ENCODE measurements around the gene MTF2. TPM values are rescaled to one million over a fixed set of nuclear protein-coding genes. Genes with fewer than 3 reads are reported as not detected.
A peak's percentile ranks its signal among the peaks of the same experiment; 100 is the strongest.

The MTF2 gene
- total and polyA plus RNA-seq, 9 of the 15 experiments (the other 6 are each of a cell fraction or from before 2014, with no cell fraction given): 29.3 to 124 (median 57.7) TPM

- TF ChIP-seq ARID1B (IDR thresholded peaks at IDR 0.05) (peak; percentile 26), ZNF124 (CRISPR knock-in tag; IDR thresholded peaks at IDR 0.05) (no peak), NR2C2 (CRISPR knock-in tag; IDR thresholded peaks at IDR 0.05) (no peak), NR2C2 (tag; IDR thresholded peaks at IDR 0.05) (no peak), SAFB (IDR thresholded peaks at IDR 0.05; ENCODE audit: borderline replicate concordance, low read depth, low read length) (no peak), ZBTB2 (IDR thresholded peaks at IDR 0.05) (no peak), CREM (IDR thresholded peaks at IDR 0.05; ENCODE audit: low read depth) (no peak), ZNF780A (CRISPR knock-in tag; IDR thresholded peaks at IDR 0.05) (no peak), MNT (conservative IDR thresholded peaks at IDR 0.05) (peak; percentile 44 to 75), CBFB (CRISPR knock-in tag; IDR thresholded peaks at IDR 0.05) (no peak), XRCC5 (IDR thresholded peaks at IDR 0.05; ENCODE audit: low read depth, low read length) (no peak), IRF2 (CRISPR knock-in tag; IDR thresholded peaks at IDR 0.05) (no peak), CLOCK (CRISPR knock-in tag; IDR thresholded peaks at IDR 0.05; ENCODE audit: borderline replicate concordance) (no peak), CTCFL (IDR thresholded peaks at IDR 0.05; ENCODE audit: borderline replicate concordance, insufficient read depth, low read depth, low read length, poor library complexity, severe bottlenecking) (no peak), ZNF589 (CRISPR knock-in tag; IDR thresholded peaks at IDR 0.05; ENCODE audit: low read depth) (no peak), CBX1 (IDR thresholded peaks at IDR 0.05; ENCODE audit: low read depth) (no peak), ILF3 (IDR thresholded peaks at IDR 0.05; ENCODE audit: borderline replicate concordance) (no peak), PHF21A (IDR thresholded peaks at IDR 0.05; ENCODE audit: borderline replicate concordance, low read depth) (no peak), POLR2AphosphoS2 (IDR thresholded peaks at IDR 0.05; ENCODE audit: low read length) (no peak)
Measured at GRCh38 chr1:93033785-93034184, 45.3 kb upstream of the MTF2 start (continued).

All from K562 (cell line).